GM19397 (cell line): ENCODE data around the gene KRT76.

Experiments used
- ATAC-seq: cut with Tn5 transposase; IDR thresholded peaks from one replicate; pipeline ENCODE4 v1.9.1; 2021; ENCODE audit warnings: mild to moderate bottlenecking, moderate library complexity; ENCODE audit not compliant: unreplicated experiment

The KRT76 gene

DNA sequence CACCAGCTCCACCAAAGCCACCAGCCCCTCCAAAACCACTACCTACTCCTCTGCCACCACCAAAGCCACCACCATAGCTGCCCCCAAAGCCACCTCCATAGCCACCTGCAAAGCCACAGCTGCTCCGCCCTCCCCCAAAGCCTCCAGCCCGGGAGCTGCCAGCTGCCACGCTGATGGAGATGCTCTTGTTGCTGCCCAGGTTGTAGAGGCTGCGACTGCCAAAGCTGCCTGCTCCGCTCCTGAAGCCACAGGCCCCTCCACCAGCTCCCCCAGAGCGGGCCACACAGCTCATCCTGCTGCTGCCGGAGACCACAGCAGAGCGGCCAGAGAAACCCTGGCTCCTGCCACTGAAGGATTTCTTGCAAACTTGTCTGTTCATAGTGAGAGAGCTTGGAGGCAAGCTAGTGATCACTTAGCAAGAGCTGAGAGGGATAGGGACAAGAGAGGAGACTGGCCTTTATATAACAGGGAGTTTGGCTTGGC is at the start of gene KRT76:
Gene KRT76, minus strand, starts transcription at position 433 of the 483 bp plus-strand sequence. Its CDS starts 54 bp downstream, at position 379.
- ATAC-seq, result no peak

- ATAC-seq, result no peak
Observed at GRCh38 chr12:52825961-52826360, 48.8 kb upstream of the KRT76 start.

DNA sequence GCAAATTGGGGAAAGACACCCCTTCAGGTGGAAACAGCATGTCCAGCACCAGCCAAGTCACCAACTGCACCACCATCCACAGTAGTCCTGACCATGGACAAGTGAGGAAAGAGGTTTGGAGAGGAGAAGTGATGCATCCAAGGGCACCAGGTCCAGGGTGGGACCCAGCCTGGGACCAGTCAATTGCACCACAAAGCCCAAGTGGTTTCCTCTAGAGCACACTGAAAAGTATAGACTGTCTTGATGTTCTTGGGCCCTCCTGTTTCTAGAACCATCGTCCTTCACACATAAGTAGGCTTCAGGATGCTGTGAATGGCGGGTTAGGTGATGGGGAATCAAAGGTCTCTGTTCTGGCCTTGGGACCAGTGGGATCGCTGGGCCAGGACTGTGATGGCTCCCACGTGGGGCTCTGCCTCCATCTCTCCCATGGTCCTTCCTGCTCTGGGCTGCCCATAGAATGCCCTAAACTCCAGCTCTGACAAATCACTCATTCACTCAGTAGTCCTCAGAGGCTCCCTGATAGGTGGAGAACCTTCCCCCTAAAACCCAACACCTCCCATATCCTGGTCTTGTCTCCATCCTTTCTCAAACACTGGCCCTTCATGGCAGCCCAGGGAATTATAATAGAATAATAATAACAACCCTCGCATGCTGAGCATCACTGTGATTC is 47.7 kb upstream of the KRT76 start:
- ATAC-seq, result no peak

DNA sequence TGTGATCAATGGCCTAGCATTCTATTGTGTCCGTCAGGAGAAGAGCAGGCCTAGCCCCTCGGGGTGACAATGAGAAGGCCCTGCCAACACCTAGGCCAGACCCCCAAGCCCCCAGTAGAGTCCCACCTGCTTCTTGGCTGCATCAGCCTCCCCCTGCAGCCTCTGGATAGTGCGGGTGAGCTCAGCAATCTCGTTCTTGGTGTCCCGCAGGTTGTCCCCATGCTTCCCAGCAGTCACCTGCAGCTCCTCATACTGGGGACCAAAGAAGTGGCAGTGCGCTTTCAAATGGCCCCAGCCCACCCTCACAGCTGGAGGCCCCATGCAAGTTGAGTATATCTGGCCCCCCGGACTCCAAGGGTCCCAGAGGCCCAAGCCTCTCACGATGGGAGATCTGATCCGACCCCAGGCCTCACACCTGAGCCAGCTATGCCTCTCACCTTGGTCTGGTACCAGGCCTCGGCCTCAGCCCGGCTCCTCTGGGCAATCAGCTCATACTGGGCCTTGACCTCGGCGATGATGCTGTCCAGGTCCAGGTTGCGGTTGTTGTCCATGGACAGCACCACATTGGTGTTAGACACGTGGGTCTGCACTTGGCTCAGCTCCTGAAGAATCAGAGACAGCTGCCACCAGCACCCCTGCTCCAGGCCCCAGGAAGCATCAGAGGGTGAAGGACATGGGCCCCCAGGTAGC is 46.8 kb upstream of the KRT76 start:
- ATAC-seq, result no peak

DNA sequence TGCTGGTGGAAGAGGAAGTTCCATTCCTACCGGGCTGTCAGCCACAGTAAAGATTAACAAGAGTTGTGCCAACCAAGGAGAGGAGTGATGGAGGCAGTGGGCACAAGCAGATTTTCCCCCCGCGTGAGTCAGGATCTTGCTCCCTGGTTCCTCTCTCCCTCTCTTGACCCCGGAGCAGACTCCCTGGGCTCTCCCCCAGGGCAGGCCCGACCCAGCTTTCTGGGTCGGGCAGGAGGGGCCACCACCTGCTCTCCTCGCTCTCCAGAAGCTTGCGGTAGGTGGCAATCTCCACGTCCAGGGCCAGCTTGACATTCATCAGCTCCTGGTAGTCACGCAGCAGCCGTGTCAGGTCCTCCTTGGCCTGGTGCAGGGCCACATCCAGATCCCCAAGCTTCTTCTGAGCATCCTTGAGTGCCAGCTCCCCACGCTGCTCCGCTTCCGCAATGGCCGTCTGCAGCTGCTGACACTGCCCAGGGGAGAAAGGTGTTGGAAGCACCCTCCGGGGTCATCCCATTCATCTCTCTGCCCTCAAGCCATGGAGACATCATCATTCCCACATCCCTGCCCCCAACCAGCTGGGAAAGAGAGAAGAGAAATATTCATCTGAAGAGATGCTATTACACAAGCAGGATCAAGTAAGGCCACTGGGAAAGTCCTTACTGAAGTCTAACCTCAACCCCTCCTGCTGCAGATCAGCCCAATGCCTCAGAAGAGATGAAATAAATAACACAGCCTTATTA is 45.8 kb upstream of the KRT76 start:
- ATAC-seq, result no peak

DNA sequence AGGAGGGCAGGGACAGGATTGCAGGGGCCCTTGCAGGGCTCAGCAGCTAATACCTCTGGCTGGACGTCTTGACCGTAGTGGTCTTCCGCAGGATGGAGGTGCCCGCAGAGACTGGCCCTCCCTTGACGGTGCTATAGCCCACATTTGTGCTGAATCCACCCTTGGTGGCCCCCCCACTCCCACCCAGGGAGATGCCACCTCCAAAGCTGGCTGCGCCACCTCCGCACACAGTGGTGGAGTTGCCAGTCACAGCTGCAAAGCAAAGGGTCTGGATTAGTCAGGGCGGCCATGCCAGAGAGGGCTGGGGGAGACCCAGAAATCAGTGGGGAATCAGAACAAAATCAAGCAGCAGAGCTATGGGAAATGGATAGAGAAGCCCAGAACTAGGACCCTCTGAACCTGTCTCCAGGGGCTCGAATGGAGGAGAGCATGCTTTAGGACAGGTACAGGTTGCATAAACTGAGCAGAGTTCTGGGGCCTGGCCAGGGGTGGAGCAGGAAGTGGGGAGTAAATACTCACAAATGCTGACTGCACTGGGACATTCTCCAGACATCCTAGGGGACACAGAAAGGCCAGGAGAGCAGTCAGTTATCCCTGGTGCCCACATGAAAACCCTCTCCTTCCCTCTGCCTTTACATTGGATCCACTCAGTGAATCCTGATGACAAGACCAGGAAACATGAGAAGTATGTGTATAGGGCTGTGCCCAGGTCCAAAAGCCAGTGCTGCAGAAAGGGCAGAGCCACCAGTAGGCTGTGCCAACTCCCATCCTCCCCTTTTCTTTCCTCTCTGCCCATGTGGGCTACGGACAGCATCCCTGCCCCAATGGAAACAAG is 44.9 kb upstream of the KRT76 start:
- no peak for ATAC-seq

GRCh38 chr12:52821071-52821730 is 44.1 kb upstream of the KRT76 start:
- no peak for ATAC-seq

DNA sequence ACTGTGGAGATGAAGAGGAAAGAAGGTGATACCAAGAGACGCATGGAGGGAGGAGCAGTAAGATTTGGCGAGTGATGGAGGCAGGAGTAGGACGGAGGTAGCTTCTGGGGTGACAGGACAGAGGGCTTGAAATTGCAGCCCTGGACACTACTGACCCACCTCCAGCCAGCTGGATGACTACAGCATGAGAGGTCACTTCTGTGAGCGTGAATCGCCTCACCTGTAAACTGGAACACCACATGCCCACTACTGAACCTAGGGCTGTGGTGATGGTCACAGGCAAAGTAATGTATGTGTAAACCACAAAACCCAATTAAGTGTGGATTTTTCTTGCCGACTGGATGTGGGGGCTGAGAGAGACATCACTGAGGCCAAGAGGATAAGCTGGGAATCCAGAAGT is 43.4 kb upstream of the KRT76 start:
- no peak for ATAC-seq

DNA sequence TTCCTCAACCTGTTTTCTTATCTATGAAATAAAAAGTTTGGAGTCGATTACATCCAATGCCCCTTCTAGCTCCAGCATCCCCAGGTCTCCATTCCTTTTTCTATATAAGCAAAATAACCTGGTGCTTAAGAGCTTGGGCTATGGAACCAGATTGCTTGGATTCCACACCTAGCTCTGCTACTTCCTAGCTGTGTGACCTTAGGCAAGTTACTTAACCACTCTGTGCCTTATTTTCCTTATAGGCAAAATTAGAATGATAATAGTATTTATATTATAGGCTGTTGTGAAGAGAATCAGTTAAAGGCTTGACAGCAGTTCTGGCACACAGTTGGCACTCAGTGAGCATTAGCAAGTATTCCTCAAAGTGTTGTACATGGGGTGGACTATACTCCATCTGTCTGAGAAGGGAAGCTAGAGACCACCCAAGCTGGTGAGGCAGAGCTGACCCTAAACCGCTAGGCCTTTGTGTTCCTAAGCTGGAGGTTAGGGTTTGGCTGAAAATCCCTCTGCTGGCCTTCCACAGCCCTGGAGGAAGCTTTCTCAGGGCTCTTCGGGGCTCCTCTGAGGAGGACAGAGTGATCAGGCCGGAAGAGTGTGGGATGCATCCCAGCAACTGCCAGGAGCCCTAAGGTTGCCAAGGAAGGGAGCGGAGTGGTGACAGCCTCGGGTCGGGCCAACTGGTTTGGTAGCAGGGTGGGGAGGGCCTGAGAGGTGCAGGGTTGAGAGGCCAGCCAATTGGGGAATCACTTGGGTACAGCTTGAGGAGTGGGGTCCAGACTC is 42.8 kb upstream of the KRT76 start:
- no peak for ATAC-seq

DNA sequence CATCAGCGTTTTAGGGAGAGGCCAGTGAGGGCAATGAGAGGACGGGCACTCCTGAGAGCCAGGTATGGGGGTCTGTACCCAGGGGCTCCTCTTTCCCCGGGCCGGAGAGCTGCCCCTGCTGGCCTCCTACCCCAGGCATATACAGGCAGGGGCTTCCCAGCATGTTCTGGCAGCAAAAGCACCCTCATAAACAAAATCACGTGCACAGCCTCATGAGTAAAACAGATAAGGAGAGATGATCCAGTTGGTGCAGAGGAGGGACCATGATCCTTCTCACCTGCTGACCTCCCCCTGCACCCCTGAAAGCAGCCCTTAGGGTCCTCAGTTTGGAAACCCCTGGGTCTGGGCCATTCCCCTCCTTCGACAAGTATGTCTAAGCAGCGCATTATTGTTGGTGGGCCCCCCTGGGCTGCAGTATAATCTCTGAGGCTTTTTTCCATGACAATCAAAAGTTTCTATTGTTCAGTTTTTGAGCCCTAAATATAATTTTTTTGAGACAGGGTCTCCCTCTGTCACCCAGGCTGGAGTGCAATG is 41.8 kb upstream of the KRT76 start:
- ATAC-seq, result no peak

GRCh38 chr12:52818388-52818787 is 41.2 kb upstream of the KRT76 start:
- no peak for ATAC-seq

DNA sequence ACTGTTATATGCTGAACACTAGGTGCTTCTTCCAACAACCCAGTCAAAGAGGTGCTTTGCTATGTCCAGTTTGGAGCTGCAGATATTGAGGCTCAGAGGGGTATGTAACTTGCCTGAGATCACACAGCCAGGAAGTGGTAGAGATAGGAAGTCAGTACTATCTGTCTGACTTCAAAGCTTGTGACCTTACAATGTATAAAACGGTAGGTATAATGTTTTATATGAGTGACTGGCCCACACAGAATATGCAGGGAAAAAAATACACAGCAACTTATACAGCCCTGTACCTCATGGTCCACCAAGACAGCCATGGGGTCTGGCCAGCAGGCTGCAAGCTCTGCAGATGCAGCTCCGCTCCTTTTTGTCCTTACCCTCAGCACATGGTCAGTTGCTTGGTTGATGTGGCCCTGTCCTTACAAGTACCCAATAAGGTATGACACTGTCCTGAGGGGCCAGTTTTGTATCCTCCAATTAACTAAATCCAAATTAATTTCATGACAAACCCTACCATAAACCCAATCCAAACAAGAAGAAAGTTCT is 40.6 kb upstream of the KRT76 start:
- ATAC-seq, result no peak

GRCh38 chr12:52817003-52817698 is 40.0 kb upstream of the KRT76 start:
- no peak for ATAC-seq

- ATAC-seq, result no peak
Observed at GRCh38 chr12:52815676-52816588, 38.8 kb upstream of the KRT76 start.

DNA sequence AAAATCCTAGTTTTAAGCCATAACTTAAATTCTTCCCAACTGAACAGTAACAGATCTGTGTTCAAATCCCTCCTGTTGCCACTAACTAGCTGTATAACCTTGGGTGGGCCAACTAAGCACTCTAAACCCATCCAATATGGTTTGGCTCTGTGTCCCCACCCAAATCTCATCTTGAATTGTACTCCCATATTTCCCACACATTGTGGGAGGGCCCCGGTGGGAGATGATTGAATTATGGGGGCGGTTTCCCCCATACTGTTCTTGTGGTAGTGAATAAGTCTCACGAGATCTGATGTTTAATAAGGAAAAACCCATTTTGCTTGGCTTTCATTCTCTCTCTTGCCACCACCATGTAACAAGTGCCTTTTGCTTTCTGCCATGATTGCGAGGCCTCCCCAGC is 38.0 kb upstream of the KRT76 start:
- ATAC-seq, result no peak

GRCh38 chr12:52814710-52815155 is 37.6 kb upstream of the KRT76 start:
- no peak for ATAC-seq
